ENCODE measurements around the gene CLN6. TPM values are rescaled to one million over a fixed set of nuclear protein-coding genes. Genes with fewer than 3 reads are reported as not detected.
"Not testable (repeated sequence)": the region's sequence is repeated elsewhere in the genome, so short reads cannot be mapped to it uniquely, and the experiment has no call there.

CLN6 gene
- total RNA-seq, 1 donor from 2014 or later = 3.7 TPM

DNA sequence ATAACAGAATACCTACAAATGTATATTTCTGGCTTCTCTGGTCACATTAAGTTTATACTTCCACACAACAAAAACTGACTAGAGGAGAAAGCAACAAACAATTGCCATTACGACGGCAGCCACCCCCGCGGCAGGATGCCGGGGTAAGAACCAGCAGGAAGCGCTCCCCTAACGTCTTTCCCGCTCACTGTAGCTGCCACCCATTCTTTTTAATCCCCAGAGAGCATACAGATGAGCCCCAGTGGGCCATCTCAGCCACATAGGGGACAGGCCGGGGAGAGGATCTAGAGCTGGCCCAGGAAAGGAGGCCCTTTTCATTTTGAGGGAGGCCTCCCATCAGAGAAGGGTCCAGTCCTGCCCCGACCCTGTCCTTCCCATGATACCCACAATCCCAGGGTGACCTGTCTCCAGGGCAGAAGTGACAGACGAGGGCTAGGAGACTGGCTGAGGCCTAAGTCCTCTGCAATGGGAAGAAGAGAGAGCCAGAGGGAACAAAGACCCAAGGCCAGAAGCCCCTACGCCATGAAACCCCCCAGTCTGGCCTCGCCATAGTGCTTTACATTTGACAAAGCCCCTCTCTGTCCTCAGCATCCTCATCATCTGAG is 20.8 kb downstream of the CLN6 start:
- FAIRE-seq (no peak), DNase-seq (ENCODE audit: low spot score in 2 of 2) (no peak)

DNA sequence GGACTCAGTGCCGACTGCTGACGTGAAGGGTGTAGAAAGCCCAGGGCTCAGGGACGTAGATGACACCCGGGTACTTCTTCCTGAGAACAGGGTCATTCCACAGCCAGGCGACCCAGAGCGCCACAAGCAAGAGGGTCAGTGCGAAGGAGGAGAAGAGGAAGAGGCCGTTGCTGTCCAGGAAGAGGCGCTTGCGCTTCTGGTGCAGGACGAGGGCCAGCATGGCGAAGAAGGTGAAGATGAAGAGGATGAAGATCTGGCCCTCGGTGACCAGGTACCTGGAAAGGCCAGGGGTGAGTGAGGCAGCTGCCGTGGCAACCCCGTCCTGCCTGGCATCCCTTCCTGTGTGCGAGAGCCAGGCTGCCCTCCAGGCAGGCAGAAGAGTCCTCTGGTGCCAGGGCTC is 21.4 kb downstream of the CLN6 start:
- DNase-seq (ENCODE audit: low spot score in 2 of 2) = no peak

DNA sequence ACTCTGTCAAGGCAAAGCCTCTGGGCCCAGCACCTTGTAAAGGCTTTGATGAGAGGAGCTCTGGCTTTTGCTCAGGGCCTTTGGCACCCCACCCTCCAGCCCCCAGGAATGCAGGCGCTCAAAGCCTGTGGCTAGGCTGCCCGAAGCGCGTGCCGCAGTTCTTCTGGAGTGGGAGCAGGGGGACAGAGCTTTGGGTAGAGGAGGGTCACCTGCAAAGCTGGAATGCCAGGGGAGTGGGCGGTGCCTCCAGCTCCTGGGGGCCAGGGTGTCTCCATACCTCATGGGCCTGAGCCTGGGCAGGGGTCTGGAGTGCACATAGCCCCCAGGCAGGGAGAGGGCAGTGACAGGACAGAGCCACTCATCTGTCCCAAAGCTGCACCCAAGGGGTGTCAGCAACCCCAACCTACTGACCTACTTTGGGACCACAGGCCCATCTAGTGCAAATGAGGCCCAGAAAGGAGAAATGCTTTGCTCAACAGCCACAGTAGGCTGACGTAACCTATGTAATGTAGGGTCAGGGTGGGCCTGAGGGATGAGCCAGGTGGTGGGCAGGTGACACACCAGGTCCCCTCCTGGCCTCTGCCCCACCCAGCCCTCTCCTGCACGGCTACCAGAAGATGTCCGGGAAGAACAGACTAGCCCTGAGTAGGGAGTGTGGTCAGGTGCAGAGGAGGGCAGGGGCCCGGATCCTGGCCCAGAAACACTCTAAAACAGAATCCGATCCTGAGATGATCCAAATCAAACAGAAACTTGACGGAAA is 22.2 kb downstream of the CLN6 start:
- FAIRE-seq (no peak), DNase-seq (ENCODE audit: low spot score in 2 of 2) (no peak)

More for the DNA sequence above, 21.4 kb downstream of the CLN6 start:
- no peak for FAIRE-seq

- no peak for FAIRE-seq
- no peak for DNase-seq (ENCODE audit: low spot score in 2 of 2)
Measured at GRCh38 chr15:68206711-68207151, 22.8 kb downstream of the CLN6 start.

- DNase-seq (ENCODE audit: low spot score in 2 of 2) = no peak
- FAIRE-seq = no peak
Measured at GRCh38 chr15:68205954-68206539, 23.5 kb downstream of the CLN6 start.

- DNase-seq (ENCODE audit: low spot score in 2 of 2) = no peak
- no peak for FAIRE-seq
Measured at GRCh38 chr15:68205558-68205944, 24.0 kb downstream of the CLN6 start.

DNA sequence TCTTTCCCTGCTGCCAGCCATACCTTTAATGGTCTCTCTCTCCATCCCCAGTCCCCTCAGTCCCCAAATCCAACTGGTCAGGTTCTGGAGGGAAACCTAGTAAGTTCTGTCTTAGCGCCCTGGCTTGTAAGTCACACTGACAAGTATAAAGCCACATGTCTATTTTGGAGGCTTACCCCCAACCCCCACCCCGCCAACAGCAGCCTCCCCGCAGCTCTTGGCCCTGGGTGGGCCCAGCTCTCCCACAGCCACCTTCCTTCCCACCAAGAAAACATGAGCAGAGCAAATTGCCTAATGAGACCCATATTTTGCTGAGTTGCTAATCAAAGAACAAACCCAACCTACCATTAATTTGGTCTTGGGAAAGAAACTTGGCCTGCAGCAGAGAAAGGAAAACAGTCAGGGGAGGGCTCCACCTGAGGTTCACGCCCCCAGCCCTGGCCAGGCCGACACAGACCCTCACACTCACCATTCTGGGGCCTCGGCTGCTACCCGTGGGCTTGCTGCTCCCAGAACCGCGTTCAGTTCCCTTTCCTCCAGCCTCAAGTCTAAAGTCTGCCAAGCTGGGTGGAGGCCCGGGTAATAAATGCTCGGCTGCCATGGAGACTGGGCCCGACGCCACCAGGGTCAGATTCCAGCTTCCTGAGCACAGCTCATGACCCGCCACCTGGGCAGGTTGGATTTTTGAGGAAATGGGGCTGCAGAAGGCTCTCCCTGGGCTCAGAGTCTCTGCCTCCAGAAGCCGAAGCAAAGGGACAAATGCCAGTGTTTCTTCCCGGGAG is 24.6 kb downstream of the CLN6 start, which contains the start of gene CALML4:
TSS of gene CALML4 (minus strand) at position 557 of the 782 bp plus-strand sequence. CDS start at position 472, 85 bp downstream.
- DNase-seq (ENCODE audit: low spot score in 2 of 2) = no peak
- FAIRE-seq = no peak

- no peak for FAIRE-seq
- DNase-seq (ENCODE audit: low spot score in 2 of 2) = no peak
Measured at GRCh38 chr15:68204361-68204760, 25.2 kb downstream of the CLN6 start.

DNA sequence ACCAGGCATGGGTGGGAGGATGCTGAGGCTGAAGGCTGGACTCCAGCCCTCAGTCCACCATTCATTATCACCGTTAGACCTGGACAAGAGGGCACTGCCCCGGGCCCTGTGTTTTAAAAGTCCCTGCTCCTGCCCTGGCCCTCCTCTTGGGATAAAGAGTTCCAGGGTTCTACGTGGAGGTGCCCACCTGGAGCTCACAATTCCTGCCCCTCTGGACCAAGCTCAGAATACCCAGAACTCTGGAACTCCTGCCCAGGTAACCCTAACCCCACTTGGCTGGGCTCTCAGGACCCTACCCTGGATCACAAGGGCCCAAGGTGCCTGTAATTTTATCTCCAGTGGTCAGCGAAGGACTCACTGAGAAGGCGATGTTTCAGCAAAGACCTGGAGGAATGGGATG is 25.6 kb downstream of the CLN6 start:
- no peak for DNase-seq (ENCODE audit: low spot score in 2 of 2)
- no peak for FAIRE-seq

- DNase-seq (ENCODE audit: low spot score in 2 of 2) = no peak
- FAIRE-seq = no peak
Measured at GRCh38 chr15:68203486-68203885, 26.0 kb downstream of the CLN6 start.

GRCh38 chr15:68202994-68203393 is 26.5 kb downstream of the CLN6 start:
- not testable (repeated sequence) for FAIRE-seq

DNA sequence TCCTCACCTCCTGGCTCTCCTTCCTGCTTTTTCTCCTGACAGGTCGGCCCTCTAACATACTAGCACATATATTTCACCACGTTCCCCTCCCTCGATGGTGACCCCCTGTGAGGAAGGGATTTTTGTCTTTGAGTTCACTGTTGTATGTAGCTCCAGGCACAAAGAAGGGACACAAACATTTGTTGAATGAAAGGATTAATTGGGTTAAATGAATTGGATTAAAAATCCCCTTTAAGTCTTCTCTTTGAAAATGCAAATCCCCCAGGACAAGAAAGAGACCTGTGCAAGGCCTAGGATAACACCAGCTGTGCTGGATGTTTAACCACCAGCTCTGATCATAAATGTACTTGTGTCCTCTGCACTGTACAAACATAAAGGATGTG is 27.7 kb downstream of the CLN6 start:
- no peak for DNase-seq (ENCODE audit: low spot score in 2 of 2)
- no peak for FAIRE-seq

More at GRCh38 chr15:68202994-68203393, 26.5 kb downstream of the CLN6 start:
- DNase-seq (ENCODE audit: low spot score in 2 of 2) = not testable (repeated sequence)

DNA sequence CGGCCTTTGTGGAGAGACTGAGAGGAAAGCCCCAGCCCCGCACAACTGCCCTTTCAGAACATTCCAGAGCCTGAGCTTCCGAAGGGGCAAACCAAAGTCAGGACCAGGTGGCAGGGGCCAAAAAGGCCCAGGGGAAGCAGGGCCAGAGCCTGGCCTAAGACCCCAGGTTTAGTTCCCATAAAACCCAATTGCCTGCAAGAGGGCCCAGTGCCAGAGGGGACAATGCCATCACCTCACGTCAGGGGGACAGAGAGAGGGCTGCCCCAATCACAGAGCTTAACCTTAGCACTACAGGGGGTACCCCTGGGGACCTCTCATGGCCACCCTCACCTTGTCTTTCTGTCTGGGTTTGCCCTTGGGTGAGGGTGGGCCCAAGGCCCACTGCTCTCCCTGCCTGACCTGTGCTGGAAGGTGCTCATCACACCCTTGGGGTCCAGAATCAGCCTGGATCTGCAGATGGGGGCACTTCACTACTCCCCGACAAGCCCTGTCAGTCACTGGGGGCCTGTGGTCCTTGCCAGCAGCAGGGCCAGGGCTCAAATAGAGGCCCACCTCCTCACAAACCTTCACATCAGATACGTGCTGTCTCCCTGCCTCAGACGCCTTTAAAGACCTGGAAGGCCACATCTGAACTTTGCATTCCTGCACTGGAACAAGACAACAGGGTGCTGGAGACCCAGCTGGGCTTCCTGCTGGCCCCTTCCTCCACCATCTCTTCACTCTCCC is 28.2 kb downstream of the CLN6 start:
- DNase-seq (ENCODE audit: low spot score in 2 of 2) = no peak
- no peak for FAIRE-seq

DNA sequence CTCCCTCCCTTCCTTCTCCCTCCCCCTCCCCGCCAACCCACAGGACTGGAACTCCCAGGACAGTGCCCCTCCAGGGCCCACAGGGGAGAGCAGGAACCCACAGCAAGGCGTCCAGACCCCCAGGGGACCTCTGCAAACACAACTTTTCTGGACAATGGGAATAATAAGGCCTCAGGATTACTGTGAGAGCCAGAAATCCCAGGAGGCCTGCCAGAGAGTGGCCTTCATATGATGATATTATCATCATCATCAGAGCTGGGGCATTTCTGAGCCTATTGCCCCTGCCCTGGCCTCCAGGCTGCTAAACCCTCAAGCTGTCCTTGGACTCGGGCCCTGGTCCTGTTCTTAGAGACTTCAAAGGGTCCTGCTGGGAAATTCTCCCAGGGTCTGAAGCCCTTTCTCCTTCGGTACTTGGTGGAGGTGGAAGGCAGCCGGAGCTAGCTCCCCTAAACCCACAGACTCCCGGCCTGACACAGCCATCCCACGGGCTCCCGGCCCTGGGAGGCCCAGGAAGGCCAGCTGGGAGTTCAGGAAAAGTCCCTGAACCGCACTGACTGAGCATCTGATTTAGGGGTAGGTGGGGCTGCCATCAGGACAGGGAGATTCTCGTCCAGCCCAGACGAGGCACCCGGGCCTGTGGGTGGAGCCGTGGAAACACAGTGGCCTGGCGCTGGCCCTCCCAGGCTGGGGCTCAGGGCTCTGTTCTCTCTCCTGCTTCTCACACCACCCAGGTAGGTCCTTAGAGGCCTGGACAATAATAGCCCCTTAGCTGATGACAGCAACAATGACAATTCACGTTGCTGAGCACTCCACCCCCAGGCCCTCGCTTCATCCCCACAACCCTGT is 29.3 kb downstream of the CLN6 start:
- no peak for FAIRE-seq
- DNase-seq (ENCODE audit: low spot score in 2 of 2) = no peak

- DNase-seq (ENCODE audit: low spot score in 2 of 2) = no peak
- FAIRE-seq = no peak
Measured at GRCh38 chr15:68199340-68199739, 30.2 kb downstream of the CLN6 start.

DNA sequence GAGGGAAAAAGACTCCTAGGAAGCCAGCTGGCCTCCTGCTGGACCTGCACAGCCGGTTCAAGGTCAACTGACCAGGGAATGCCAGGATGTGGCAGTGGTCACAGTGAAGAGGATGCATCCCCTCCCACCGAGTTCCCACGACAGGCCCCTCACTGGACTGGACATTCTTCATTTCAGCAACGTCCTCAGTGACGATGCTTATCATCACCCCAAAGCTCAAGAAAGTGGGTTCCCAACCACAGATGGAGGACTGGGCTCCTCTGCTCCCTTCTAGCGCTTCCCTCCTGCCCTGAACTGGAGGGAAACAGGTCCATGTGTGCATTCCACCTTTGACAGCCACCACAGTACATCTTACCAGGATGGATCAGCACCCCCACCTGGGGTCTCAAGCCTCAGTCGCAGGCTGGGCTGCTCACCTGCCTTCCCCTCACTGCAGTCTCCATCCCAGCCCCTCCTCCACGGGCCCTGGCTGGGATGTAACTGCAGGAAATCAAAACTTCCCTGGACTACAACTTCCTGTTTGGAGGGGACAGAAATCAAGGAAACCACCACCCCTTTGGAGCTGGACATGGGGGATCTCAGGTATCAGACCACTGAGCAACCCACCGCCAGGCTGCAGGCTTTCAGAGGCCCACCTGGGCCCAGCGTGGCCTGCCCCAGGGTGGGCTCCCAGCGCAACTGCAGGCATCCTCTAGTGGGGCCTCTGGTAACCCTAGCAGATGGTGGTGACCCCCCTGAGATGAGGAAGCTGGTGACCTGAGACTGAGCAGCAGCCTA is 31.7 kb downstream of the CLN6 start:
- no peak for FAIRE-seq
- DNase-seq (ENCODE audit: low spot score in 2 of 2) = no peak

DNA sequence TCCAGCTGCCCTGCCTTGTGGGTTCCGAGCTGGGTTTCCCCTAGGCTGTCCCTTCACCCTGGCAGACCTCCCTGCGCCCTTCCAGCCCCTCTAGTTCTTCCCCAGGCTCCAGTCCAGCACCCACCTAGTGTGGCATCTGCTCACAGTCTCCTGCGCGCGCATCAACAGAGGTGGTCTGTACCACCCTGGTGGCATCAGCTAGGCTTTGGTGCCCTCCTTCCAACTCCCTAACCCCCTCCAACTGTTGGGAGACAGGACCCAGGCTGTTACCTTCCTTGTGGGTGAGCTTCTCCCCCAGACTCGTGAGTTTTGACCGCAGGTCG is 32.4 kb downstream of the CLN6 start:
- FAIRE-seq (no peak), DNase-seq (ENCODE audit: low spot score in 2 of 2) (no peak)

GRCh38 chr15:68196445-68197169 is 32.9 kb downstream of the CLN6 start:
- FAIRE-seq (no peak), DNase-seq (ENCODE audit: low spot score in 2 of 2) (no peak)
